Measurements from ENCODE around the gene RFX5.
"Not testable (repeated sequence)": the region's sequence is repeated elsewhere in the genome, so short reads cannot be mapped to it uniquely, and the experiment has no call there.

The RFX5 gene

GRCh38 chr1:151362308-151363155 lies 15.5 kb upstream of the RFX5 start:
- H3K4me3 ChIP-seq (ENCODE audit: low read length), result no peak overlapping the region
- peaks cover 5% of the 10 kb centered on the region for H3K36me3 ChIP-seq (replicated peaks; ENCODE audit: low read depth, low read length)
- H3K27me3 ChIP-seq (ENCODE audit: low read depth, low read length), result no peaks in the 10 kb centered on the region
- no peak overlapping the region for H2AFZ ChIP-seq (ENCODE audit: low read depth, low read length)
- no peak overlapping the region for H3K27ac ChIP-seq (ENCODE audit: low read length)
- peaks cover 12% of the 10 kb centered on the region; the same call in 1 of the 2 replicates for H3K9me3 ChIP-seq (ENCODE audit: insufficient read depth, low read length)
- H3K9ac ChIP-seq (ENCODE audit: low read length), result no peak overlapping the region
- no peaks in the 10 kb centered on the region for H4K20me1 ChIP-seq (ENCODE audit: insufficient read depth, low read length)
- TF ChIP-seq CTCF (IDR thresholded peaks at IDR 0.05; ENCODE audit: low read depth, low read length), result no peak
- no peak for TF ChIP-seq EZH2phosphoT487 (IDR thresholded peaks at IDR 0.05; ENCODE audit: low read depth)
- no peak overlapping the region for H3K4me2 ChIP-seq (ENCODE audit: low read length)
- H3K79me2 ChIP-seq (ENCODE audit: low read length), result no peaks in the 10 kb centered on the region
- H3K4me1 ChIP-seq (ENCODE audit: low read length), result no peaks in the 10 kb centered on the region

GRCh38 chr1:151361883-151362282 lies 14.8 kb upstream of the RFX5 start:
- Histone ChIP-seq H3K79me2 (ENCODE audit: low read length) (no peaks in the 10 kb centered on the region), H3K9me3 (ENCODE audit: insufficient read depth, low read length) (peaks cover 12% of the 10 kb centered on the region; the same call in 1 of the 2 replicates), H4K20me1 (ENCODE audit: insufficient read depth, low read length) (no peaks in the 10 kb centered on the region), H2AFZ (ENCODE audit: low read depth, low read length) (no peak overlapping the region), H3K36me3 (replicated peaks; ENCODE audit: low read depth, low read length) (peaks cover 5% of the 10 kb centered on the region), H3K27me3 (ENCODE audit: low read depth, low read length) (no peaks in the 10 kb centered on the region), H3K4me2 (ENCODE audit: low read length) (no peak overlapping the region), H3K9ac (ENCODE audit: low read length) (no peak overlapping the region), H3K4me1 (ENCODE audit: low read length) (0 out of 2 replicates have a peak, but pooled peaks cover 1% of the 10 kb centered on the region), H3K4me3 (ENCODE audit: low read length) (no peak overlapping the region), H3K27ac (ENCODE audit: low read length) (no peak overlapping the region)
- no peak for TF ChIP-seq EZH2phosphoT487 (IDR thresholded peaks at IDR 0.05; ENCODE audit: low read depth)
- no peak for TF ChIP-seq CTCF (IDR thresholded peaks at IDR 0.05; ENCODE audit: low read depth, low read length)

- H3K4me1 ChIP-seq (ENCODE audit: low read length), result 0 out of 2 replicates have a peak, but pooled peaks cover 4% of the 10 kb centered on the region
- H3K9me3 ChIP-seq (ENCODE audit: insufficient read depth, low read length), result peaks cover 7% of the 10 kb centered on the region
- peaks cover 4% of the 10 kb centered on the region for H3K36me3 ChIP-seq (replicated peaks; ENCODE audit: low read depth, low read length)
- peak overlapping the region; percentile 97 for H2AFZ ChIP-seq (ENCODE audit: low read depth, low read length)
- H3K9ac ChIP-seq (ENCODE audit: low read length), result no peak overlapping the region
- no peaks in the 10 kb centered on the region for H3K79me2 ChIP-seq (ENCODE audit: low read length)
- H3K27ac ChIP-seq (ENCODE audit: low read length), result no peak overlapping the region
- no peaks in the 10 kb centered on the region for H3K27me3 ChIP-seq (ENCODE audit: low read depth, low read length)
- no peak for TF ChIP-seq CTCF (IDR thresholded peaks at IDR 0.05; ENCODE audit: low read depth, low read length)
- TF ChIP-seq EZH2phosphoT487 (IDR thresholded peaks at IDR 0.05; ENCODE audit: low read depth), result no peak
- H3K4me2 ChIP-seq (ENCODE audit: low read length), result no peak overlapping the region
- H3K4me3 ChIP-seq (ENCODE audit: low read length), result no peak overlapping the region
- H4K20me1 ChIP-seq (ENCODE audit: insufficient read depth, low read length), result no peaks in the 10 kb centered on the region
Measured at GRCh38 chr1:151356696-151357095, 9.6 kb upstream of the RFX5 start.

GRCh38 chr1:151352021-151352718 lies 5.1 kb upstream of the RFX5 start:
- H4K20me1 ChIP-seq (ENCODE audit: insufficient read depth, low read length), result no peaks in the 10 kb centered on the region
- H3K4me3 ChIP-seq (ENCODE audit: low read length), result no peak overlapping the region
- H2AFZ ChIP-seq (ENCODE audit: low read depth, low read length), result no peak overlapping the region
- H3K36me3 ChIP-seq (replicated peaks; ENCODE audit: low read depth, low read length), result peaks cover 10% of the 10 kb centered on the region
- H3K27me3 ChIP-seq (ENCODE audit: low read depth, low read length), result no peaks in the 10 kb centered on the region
- H3K9me3 ChIP-seq (ENCODE audit: insufficient read depth, low read length), result peaks cover 8% of the 10 kb centered on the region
- H3K4me2 ChIP-seq (ENCODE audit: low read length), result no peak overlapping the region
- H3K27ac ChIP-seq (ENCODE audit: low read length), result no peak overlapping the region
- peaks cover 19% of the 10 kb centered on the region for H3K4me1 ChIP-seq (ENCODE audit: low read length)
- no peak overlapping the region for H3K9ac ChIP-seq (ENCODE audit: low read length)
- no peak for TF ChIP-seq EZH2phosphoT487 (IDR thresholded peaks at IDR 0.05; ENCODE audit: low read depth)
- no peaks in the 10 kb centered on the region for H3K79me2 ChIP-seq (ENCODE audit: low read length)

GRCh38 chr1:151350323-151350722 lies 3.3 kb upstream of the RFX5 start:
- H3K27me3 ChIP-seq (ENCODE audit: low read depth, low read length); H2AFZ ChIP-seq (ENCODE audit: low read depth, low read length); H3K9me3 ChIP-seq (ENCODE audit: insufficient read depth, low read length); H3K4me2 ChIP-seq (ENCODE audit: low read length); H3K9ac ChIP-seq (ENCODE audit: low read length); H4K20me1 ChIP-seq (ENCODE audit: insufficient read depth, low read length); H3K27ac ChIP-seq (ENCODE audit: low read length); H3K4me3 ChIP-seq (ENCODE audit: low read length): not testable (repeated sequence)
- Histone ChIP-seq H3K36me3 (replicated peaks; ENCODE audit: low read depth, low read length) (peaks cover 20% of the 10 kb centered on the region), H3K79me2 (ENCODE audit: low read length) (peaks cover 14% of the 10 kb centered on the region), H3K4me1 (ENCODE audit: low read length) (peaks cover 22% of the 10 kb centered on the region)
